Measurements from ENCODE around the gene GPR171. TPM values are rescaled to one million over a fixed set of nuclear protein-coding genes. Genes with fewer than 3 reads are reported as not detected.

Gene GPR171
- total and polyA plus RNA-seq, 2 of the 13 experiments (the other 11 are each of a cell fraction or from before 2014, with no cell fraction given): not detected

DNA sequence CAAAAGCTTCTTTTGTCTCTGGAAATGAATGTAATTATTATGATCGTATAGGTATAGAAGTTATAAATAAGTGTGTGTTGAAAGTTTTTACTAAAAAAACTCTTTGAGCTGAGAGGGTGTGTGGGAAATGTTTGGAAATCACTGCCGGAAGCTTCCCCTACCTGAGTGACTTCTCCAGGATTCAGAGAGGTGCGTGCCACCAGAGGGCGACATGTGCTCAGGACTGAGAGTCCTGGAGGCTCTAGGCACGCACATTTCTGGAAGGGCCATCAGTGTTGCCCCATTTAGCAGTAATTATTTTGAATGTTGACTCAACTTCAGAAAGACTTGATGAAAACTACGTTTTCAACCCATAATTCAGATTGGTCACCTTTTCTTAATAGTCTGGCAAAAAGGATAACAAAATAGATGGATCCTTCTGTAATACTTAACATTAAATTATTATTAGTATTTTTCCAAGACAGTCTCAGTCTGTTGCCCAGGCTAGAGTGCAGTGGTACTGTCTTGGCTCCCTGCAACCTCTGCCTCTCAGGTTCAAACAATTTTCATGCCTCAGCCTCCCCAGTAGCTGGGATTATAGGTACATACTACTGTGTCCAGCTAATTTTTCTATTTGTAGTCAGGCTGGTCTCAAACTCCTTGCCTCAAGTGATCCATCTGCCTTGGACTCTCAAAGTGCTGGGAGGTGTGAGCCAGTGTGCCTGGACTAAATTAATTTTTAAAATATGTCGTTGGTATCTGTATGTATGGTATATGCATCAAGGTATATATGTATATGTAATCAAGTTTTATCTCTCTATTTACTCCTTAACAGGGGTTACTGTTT, 34.5 kb downstream of the GPR171 start (continued):
- TF ChIP-seq MYC (CRISPR knock-in tag; IDR thresholded peaks at IDR 0.05; ENCODE audit: borderline replicate concordance): peak; percentile 25; the same call in 1 of the 2 replicates
- TF ChIP-seq, protein P1, sequence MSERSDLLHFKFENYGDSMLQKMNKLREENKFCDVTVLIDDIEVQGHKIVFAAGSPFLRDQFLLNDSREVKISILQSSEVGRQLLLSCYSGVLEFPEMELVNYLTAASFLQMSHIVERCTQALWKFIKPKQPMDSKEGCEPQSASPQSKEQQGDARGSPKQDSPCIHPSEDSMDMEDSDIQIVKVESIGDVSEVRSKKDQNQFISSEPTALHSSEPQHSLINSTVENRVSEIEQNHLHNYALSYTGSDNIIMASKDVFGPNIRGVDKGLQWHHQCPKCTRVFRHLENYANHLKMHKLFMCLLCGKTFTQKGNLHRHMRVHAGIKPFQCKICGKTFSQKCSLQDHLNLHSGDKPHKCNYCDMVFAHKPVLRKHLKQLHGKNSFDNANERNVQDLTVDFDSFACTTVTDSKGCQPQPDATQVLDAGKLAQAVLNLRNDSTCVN (CRISPR knock-in tag; IDR thresholded peaks at IDR 0.05; ENCODE audit: borderline replicate concordance): no peak
- TF ChIP-seq RXRB (CRISPR knock-in tag; IDR thresholded peaks at IDR 0.05; ENCODE audit: borderline replicate concordance): no peak
- TF ChIP-seq, protein P2, sequence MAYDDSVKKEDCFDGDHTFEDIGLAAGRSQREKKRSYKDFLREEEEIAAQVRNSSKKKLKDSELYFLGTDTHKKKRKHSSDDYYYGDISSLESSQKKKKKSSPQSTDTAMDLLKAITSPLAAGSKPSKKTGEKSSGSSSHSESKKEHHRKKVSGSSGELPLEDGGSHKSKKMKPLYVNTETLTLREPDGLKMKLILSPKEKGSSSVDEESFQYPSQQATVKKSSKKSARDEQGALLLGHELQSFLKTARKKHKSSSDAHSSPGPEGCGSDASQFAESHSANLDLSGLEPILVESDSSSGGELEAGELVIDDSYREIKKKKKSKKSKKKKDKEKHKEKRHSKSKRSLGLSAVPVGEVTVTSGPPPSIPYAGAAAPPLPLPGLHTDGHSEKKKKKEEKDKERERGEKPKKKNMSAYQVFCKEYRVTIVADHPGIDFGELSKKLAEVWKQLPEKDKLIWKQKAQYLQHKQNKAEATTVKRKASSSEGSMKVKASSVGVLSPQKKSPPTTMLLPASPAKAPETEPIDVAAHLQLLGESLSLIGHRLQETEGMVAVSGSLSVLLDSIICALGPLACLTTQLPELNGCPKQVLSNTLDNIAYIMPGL (CRISPR knock-in tag; IDR thresholded peaks at IDR 0.05; ENCODE audit: borderline replicate concordance in 1 of 2, low read depth in 1 of 2): 0 out of 4 replicates have a peak, but pooled peaks of 1 of the 2 experiments have one; percentile 30
- TF ChIP-seq HIVEP1 (CRISPR knock-in tag; IDR thresholded peaks at IDR 0.05): no peak
- peak; percentile 47 for TF ChIP-seq CEBPG (CRISPR knock-in tag; IDR thresholded peaks at IDR 0.05)
- no peak for TF ChIP-seq ELF4 (CRISPR knock-in tag; IDR thresholded peaks at IDR 0.05; ENCODE audit: borderline replicate concordance)
- TF ChIP-seq TEAD3 (CRISPR knock-in tag; optimal IDR thresholded peaks at IDR 0.05; ENCODE audit: borderline replicate concordance): peak; percentile 67
- TF ChIP-seq, protein P3, sequence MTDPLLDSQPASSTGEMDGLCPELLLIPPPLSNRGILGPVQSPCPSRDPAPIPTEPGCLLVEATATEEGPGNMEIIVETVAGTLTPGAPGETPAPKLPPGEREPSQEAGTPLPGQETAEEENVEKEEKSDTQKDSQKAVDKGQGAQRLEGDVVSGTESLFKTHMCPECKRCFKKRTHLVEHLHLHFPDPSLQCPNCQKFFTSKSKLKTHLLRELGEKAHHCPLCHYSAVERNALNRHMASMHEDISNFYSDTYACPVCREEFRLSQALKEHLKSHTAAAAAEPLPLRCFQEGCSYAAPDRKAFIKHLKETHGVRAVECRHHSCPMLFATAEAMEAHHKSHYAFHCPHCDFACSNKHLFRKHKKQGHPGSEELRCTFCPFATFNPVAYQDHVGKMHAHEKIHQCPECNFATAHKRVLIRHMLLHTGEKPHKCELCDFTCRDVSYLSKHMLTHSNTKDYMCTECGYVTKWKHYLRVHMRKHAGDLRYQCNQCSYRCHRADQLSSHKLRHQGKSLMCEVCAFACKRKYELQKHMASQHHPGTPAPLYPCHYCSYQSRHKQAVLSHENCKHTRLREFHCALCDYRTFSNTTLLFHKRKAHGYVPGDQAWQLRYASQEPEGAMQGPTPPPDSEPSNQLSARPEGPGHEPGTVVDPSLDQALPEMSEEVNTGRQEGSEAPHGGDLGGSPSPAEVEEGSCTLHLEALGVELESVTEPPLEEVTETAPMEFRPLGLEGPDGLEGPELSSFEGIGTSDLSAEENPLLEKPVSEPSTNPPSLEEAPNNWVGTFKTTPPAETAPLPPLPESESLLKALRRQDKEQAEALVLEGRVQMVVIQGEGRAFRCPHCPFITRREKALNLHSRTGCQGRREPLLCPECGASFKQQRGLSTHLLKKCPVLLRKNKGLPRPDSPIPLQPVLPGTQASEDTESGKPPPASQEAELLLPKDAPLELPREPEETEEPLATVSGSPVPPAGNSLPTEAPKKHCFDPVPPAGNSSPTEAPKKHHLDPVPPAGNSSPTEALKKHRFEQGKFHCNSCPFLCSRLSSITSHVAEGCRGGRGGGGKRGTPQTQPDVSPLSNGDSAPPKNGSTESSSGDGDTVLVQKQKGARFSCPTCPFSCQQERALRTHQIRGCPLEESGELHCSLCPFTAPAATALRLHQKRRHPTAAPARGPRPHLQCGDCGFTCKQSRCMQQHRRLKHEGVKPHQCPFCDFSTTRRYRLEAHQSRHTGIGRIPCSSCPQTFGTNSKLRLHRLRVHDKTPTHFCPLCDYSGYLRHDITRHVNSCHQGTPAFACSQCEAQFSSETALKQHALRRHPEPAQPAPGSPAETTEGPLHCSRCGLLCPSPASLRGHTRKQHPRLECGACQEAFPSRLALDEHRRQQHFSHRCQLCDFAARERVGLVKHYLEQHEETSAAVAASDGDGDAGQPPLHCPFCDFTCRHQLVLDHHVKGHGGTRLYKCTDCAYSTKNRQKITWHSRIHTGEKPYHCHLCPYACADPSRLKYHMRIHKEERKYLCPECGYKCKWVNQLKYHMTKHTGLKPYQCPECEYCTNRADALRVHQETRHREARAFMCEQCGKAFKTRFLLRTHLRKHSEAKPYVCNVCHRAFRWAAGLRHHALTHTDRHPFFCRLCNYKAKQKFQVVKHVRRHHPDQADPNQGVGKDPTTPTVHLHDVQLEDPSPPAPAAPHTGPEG (CRISPR knock-in tag; IDR thresholded peaks at IDR 0.05): no peak
- TF ChIP-seq ZNF598 (CRISPR knock-in tag; IDR thresholded peaks at IDR 0.05; ENCODE audit: borderline replicate concordance): no peak
- TF ChIP-seq ZNF572 (CRISPR knock-in tag; IDR thresholded peaks at IDR 0.05): no peak
- no peak for TF ChIP-seq MBD4 (IDR thresholded peaks at IDR 0.05; ENCODE audit: borderline replicate concordance, low read length)
- TF ChIP-seq ISL2 (CRISPR knock-in tag; IDR thresholded peaks at IDR 0.05): no peak
- TF ChIP-seq, protein P4, sequence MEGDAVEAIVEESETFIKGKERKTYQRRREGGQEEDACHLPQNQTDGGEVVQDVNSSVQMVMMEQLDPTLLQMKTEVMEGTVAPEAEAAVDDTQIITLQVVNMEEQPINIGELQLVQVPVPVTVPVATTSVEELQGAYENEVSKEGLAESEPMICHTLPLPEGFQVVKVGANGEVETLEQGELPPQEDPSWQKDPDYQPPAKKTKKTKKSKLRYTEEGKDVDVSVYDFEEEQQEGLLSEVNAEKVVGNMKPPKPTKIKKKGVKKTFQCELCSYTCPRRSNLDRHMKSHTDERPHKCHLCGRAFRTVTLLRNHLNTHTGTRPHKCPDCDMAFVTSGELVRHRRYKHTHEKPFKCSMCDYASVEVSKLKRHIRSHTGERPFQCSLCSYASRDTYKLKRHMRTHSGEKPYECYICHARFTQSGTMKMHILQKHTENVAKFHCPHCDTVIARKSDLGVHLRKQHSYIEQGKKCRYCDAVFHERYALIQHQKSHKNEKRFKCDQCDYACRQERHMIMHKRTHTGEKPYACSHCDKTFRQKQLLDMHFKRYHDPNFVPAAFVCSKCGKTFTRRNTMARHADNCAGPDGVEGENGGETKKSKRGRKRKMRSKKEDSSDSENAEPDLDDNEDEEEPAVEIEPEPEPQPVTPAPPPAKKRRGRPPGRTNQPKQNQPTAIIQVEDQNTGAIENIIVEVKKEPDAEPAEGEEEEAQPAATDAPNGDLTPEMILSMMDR (CRISPR knock-in tag; IDR thresholded peaks at IDR 0.05): peak; percentile 94
- TF ChIP-seq KDM1A (CRISPR knock-in tag; IDR thresholded peaks at IDR 0.05): no peak
- no peak for TF ChIP-seq TCF7 (IDR thresholded peaks at IDR 0.05; ENCODE audit: low read depth)
- TF ChIP-seq NPAS2 (CRISPR knock-in tag; IDR thresholded peaks at IDR 0.05; ENCODE audit: borderline replicate concordance): no peak
- no peak for TF ChIP-seq ZNF12 (CRISPR knock-in tag; IDR thresholded peaks at IDR 0.05)
- 0 out of 2 replicates have a peak, but pooled peaks have one; percentile 22 for TF ChIP-seq SOX5 (CRISPR knock-in tag; IDR thresholded peaks at IDR 0.05; ENCODE audit: borderline replicate concordance)

All from HepG2 (cell line).